DND-41 (cell line): Measurements from ENCODE around the gene TLE4.

ENCODE experiments used
- CTCF ChIP-seq: IDR thresholded peaks from 2 replicates; pipeline ENCODE4 v1.5.1; 2012; ENCODE audit warnings: borderline replicate concordance, low read length, moderate library complexity, mild to moderate bottlenecking; ENCODE audit not compliant: poor library complexity, severe bottlenecking; ENCODE audit errors: extremely low read depth
- EZH2 ChIP-seq: IDR thresholded peaks from 3 replicates; pipeline ENCODE4 v1.6.1; 2012; ENCODE audit warnings: borderline replicate concordance, low read depth, mild to moderate bottlenecking, moderate library complexity, low read length, inconsistent platforms; ENCODE audit not compliant: severe bottlenecking

- TF ChIP-seq CTCF (no peak), EZH2 (no peak)
Observed at GRCh38 chr9:79736051-79736450, 164.3 kb downstream of the TLE4 start.
